Neural cell (in vitro differentiated cells): ENCODE results near the gene GOLGA6L2. TPM values are rescaled to one million over a fixed set of nuclear protein-coding genes. Genes with fewer than 3 reads are reported as not detected.

ENCODE experiments used
- H2AFZ ChIP-seq: fragments of 200-600, 300-800 bp; sonication (generic), shearing (Covaris generic); 2 replicates; pipeline ENCODE4 v1.6.0; 2014; ENCODE audit warnings: low read depth, mild to moderate bottlenecking, antibody characterized with exemption, low read length, moderate library complexity
- H3F3A ChIP-seq: fragments of 200-600 bp; shearing (Covaris generic); 2 replicates; pipeline ENCODE4 v1.6.1; 2016; ENCODE audit warnings: mild to moderate bottlenecking, moderate library complexity, mixed read lengths, antibody characterized with exemption, low read length; ENCODE audit not compliant: insufficient read depth, poor library complexity, severe bottlenecking
- H3K27ac ChIP-seq: fragments of 200-600, 300-800 bp; sonication (generic), shearing (Covaris generic); 2 replicates; pipeline ENCODE4 v1.5.1; 2014; ENCODE audit warnings: mild to moderate bottlenecking, low read length, moderate library complexity
- H3K27me3 ChIP-seq: fragments of 300-800, 200-600 bp; sonication (generic), shearing (Covaris generic); 2 replicates; pipeline ENCODE4 v1.6.0; 2014; ENCODE audit warnings: mild to moderate bottlenecking, low read depth, low read length, moderate library complexity; ENCODE audit not compliant: insufficient read depth
- H3K36me3 ChIP-seq: fragments of 300-800, 200-600 bp; sonication (generic), shearing (Covaris generic); 2 replicates; pipeline ENCODE4 v1.5.1; 2014; ENCODE audit warnings: mild to moderate bottlenecking, antibody characterized with exemption, low read length, moderate library complexity; ENCODE audit not compliant: insufficient read depth
- H3K4me2 ChIP-seq: fragments of 300-800, 200-600 bp; sonication (generic), shearing (Covaris generic); 2 replicates; pipeline ENCODE4 v1.6.0; 2014; ENCODE audit warnings: mild to moderate bottlenecking, low read length
- H3K4me3 ChIP-seq: fragments of 300-800, 200-600 bp; sonication (generic), shearing (Covaris generic); 2 replicates; pipeline ENCODE4 v1.5.1; 2014; ENCODE audit warnings: mild to moderate bottlenecking, low read length, moderate library complexity
- H3K79me2 ChIP-seq: fragments of 200-600 bp; shearing (Covaris generic); replicated peaks from 2 replicates; pipeline ENCODE4 v1.6.0; 2014; ENCODE audit warnings: mild to moderate bottlenecking, low read length, moderate library complexity; ENCODE audit not compliant: insufficient read depth
- H3K9ac ChIP-seq: fragments of 300-800, 200-600 bp; sonication (generic), shearing (Covaris generic); 2 replicates; pipeline ENCODE4 v1.6.1; 2016; ENCODE audit warnings: mild to moderate bottlenecking, low read length, mixed read lengths
- H3K9me2 ChIP-seq: fragments of 200-600 bp; shearing (Covaris generic); 2 replicates; pipeline ENCODE4 v1.6.1; 2016; ENCODE audit warnings: mild to moderate bottlenecking, low read length, mixed read lengths; ENCODE audit not compliant: insufficient read depth
- H3K9me3 ChIP-seq: fragments of 200-600, 300-800 bp; sonication (generic), shearing (Covaris generic); 2 replicates; pipeline ENCODE4 v1.6.1; 2016; ENCODE audit warnings: mild to moderate bottlenecking, mixed run types, low read length, moderate library complexity, mixed read lengths
- H4K20me1 ChIP-seq: fragments of 200-600 bp; shearing (Covaris generic); 2 replicates; pipeline ENCODE4 v1.6.1; 2016; ENCODE audit warnings: mild to moderate bottlenecking, mixed run types; ENCODE audit not compliant: insufficient read depth
- CTCF ChIP-seq: fragments of 450-650 bp; IDR thresholded peaks from 2 replicates; pipeline ENCODE4 v1.5.1; 2014; ENCODE audit warnings: antibody characterized with exemption, mild to moderate bottlenecking, moderate library complexity; ENCODE audit not compliant: poor library complexity, severe bottlenecking
- EP300 ChIP-seq: fragments of 450-650 bp; conservative IDR thresholded peaks from 2 replicates; pipeline ENCODE4 v1.6.1; 2014; ENCODE audit warnings: antibody characterized with exemption, mild to moderate bottlenecking, moderate library complexity; ENCODE audit not compliant: poor library complexity, severe bottlenecking
- EZH2 ChIP-seq: fragments of 200-600, 300-800 bp; shearing (Covaris generic), sonication (generic); IDR thresholded peaks from 2 replicates; pipeline ENCODE4 v1.6.1; 2014; ENCODE audit warnings: antibody characterized with exemption, low read length, borderline replicate concordance, mild to moderate bottlenecking; ENCODE audit not compliant: insufficient read depth, poor library complexity, severe bottlenecking
- MXI1 ChIP-seq: fragments of 450-650 bp; conservative IDR thresholded peaks from 2 replicates; pipeline ENCODE4 v1.6.1; 2014; ENCODE audit warnings: antibody characterized with exemption, mild to moderate bottlenecking; ENCODE audit not compliant: poor library complexity, severe bottlenecking
- POLR2AphosphoS5 ChIP-seq: IDR thresholded peaks from 2 replicates; pipeline ENCODE4 v1.6.1; 2012
- RAD21 ChIP-seq: fragments of 450-650 bp; conservative IDR thresholded peaks from 2 replicates; pipeline ENCODE4 v1.6.1; 2014; ENCODE audit warnings: antibody characterized with exemption, mild to moderate bottlenecking, moderate library complexity
- REST ChIP-seq: IDR thresholded peaks from 2 replicates; pipeline ENCODE4 v1.6.1; 2012; ENCODE audit warnings: borderline replicate concordance
- SMC3 ChIP-seq: fragments of 450-650 bp; conservative IDR thresholded peaks from 2 replicates; pipeline ENCODE4 v1.6.1; 2014; ENCODE audit warnings: antibody characterized with exemption, mild to moderate bottlenecking, moderate library complexity; ENCODE audit not compliant: poor library complexity
- TAF1 ChIP-seq: IDR thresholded peaks from 2 replicates; pipeline ENCODE4 v1.6.1; 2012; ENCODE audit warnings: low read depth
- polyA plus RNA-seq: library from polyadenylated mRNA; depleted of rRNA; stranded (reverse); fragments of >200 nt; gene quantifications from 2 replicates; pipeline ENCODE4 v1.2.3, GENCODE V29; 2014

Gene GOLGA6L2
- polyA plus RNA-seq, 1 donor from 2014 or later, result not detected

DNA sequence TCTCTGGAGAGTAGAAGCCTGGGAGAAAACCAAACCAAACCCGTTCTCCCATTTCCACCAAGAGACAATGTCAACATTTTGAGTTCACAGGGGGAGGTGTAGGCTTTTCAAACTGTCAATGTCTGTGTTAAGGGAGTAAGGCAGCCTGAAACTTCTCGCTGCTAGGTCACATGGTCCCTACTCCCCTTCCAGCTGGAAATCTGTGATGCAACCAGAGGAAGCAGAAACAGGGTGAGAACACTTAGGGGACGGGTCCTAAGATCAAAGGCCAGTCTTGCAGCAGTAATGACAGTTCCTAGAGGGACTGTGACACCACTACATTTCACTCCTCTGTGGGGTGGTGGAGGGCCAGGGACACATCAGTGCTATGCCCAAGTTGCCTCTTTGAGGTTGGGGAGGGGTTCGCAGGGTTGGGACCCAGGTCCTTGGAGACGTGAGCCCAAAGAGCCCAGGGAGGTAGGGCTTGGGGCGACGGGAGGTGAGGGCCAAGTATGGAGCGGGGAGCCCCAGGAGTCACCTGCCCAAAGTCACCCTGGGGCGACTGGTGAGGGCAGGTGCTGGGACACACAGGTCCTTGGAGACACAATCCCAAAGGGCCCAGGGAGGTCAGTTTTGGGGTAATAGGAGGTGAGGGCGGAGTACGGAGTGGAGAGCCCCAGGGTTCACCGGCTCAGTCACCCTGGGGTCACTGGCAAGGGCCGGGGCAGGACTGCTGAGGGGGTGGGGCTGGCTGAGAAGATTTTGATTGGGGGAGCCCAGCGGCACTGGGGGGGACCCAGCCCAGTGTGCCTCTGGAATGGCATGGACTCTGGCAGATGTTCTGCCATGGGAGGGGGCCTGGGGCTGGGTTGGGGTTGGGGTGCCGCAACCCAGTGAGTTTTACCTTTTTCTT lies 582 bp downstream of the GOLGA6L2 start:
- H3K36me3 ChIP-seq, result no peaks in the 10 kb centered on the region
- no peaks in the 10 kb centered on the region for H4K20me1 ChIP-seq
- no peak overlapping the region for H3K4me2 ChIP-seq
- H3K27ac ChIP-seq, result no peak overlapping the region
- no peaks in the 10 kb centered on the region for H3K9me2 ChIP-seq
- no peaks in the 10 kb centered on the region for H3F3A ChIP-seq
- no peaks in the 10 kb centered on the region for H3K27me3 ChIP-seq
- H3K9ac ChIP-seq, result no peak overlapping the region
- TF ChIP-seq TAF1 (no peak), CTCF (no peak), EP300 (no peak), REST (no peak), SMC3 (no peak), POLR2AphosphoS5 (no peak), MXI1 (no peak), RAD21 (no peak), EZH2 (no peak)
- H2AFZ ChIP-seq, result no peak overlapping the region
- no peaks in the 10 kb centered on the region for H3K79me2 ChIP-seq
- H3K9me3 ChIP-seq, result no peaks in the 10 kb centered on the region
- no peak overlapping the region for H3K4me3 ChIP-seq

DNA sequence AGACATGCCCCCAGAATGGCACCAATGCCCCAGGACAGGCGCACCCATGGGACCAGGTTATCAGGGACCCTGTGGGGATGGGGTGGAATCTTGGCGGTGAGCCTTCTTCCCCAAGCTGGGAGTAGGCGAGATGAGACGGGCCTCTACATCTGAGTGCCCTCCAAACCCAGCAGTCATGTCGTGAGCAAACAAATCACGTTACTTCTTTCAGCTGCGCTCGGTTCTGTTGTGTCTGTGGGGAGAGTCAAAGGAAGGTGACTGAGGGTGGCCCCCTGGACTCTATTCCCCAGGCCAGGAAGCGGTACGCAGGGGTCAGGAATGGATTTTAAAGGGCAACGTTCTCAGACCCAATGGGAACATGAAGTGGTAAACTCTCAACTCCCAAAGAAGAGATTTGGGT lies 2.8 kb downstream of the GOLGA6L2 start:
- Histone ChIP-seq H3K79me2 (no peaks in the 10 kb centered on the region), H3K9ac (no peak overlapping the region), H3F3A (no peaks in the 10 kb centered on the region), H4K20me1 (no peaks in the 10 kb centered on the region), H3K27ac (no peak overlapping the region), H3K36me3 (no peaks in the 10 kb centered on the region), H3K4me3 (no peak overlapping the region), H2AFZ (no peak overlapping the region), H3K9me2 (no peaks in the 10 kb centered on the region), H3K27me3 (no peaks in the 10 kb centered on the region), H3K9me3 (no peaks in the 10 kb centered on the region), H3K4me2 (no peak overlapping the region)
- TF ChIP-seq EP300 (no peak), EZH2 (no peak), SMC3 (no peak), MXI1 (no peak)
